HepG2 (cell line): ENCODE results near the gene C20orf144. TPM values are rescaled to one million over a fixed set of nuclear protein-coding genes. Genes with fewer than 3 reads are reported as not detected.

ENCODE experiments used
- AKAP8 ChIP-seq: sonication (generic); formaldehyde crosslinking; IDR thresholded peaks from 2 replicates; pipeline ENCODE4 v1.5.1; 2020; ENCODE audit warnings: mild to moderate bottlenecking, missing genetic modification reagents
- ARID5B ChIP-seq: IDR thresholded peaks from 2 replicates; pipeline ENCODE4 v1.4.0; 2020; ENCODE audit warnings: mild to moderate bottlenecking, missing genetic modification reagents
- CEBPG ChIP-seq: IDR thresholded peaks from 2 replicates; pipeline ENCODE4 v1.6.1; 2016
- CENPX ChIP-seq: sonication (generic); formaldehyde crosslinking; IDR thresholded peaks from 2 replicates; pipeline ENCODE4 v1.9.0; 2021; ENCODE audit warnings: mild to moderate bottlenecking, missing genetic modification reagents, moderate library complexity
- CREB1 ChIP-seq, 2 experiments: fragments of 450-650 bp in 1 of 2; IDR thresholded peaks; 2 replicates each; pipeline ENCODE4 v1.6.1; 2016 to 2017; ENCODE audit warnings: control low read depth in 1 of 2, mild to moderate bottlenecking in 1 of 2, missing compliant biosample characterization in 1 of 2, missing genetic modification characterization in 1 of 2
- GATA4 ChIP-seq: sonication (generic); IDR thresholded peaks from 2 replicates; pipeline ENCODE4 v1.6.1; 2016; ENCODE audit warnings: antibody characterized with exemption, low read depth, borderline replicate concordance
- HMGXB4 ChIP-seq, 2 experiments: sonication (generic) in 1 of 2; formaldehyde crosslinking in 1 of 2; IDR thresholded peaks; 2 replicates each; pipeline versions ENCODE4 v1.4.0 to v1.6.1; 2018 to 2020; ENCODE audit warnings: missing genetic modification reagents in 2 of 2, borderline replicate concordance in 1 of 2, low read depth in 1 of 2, mild to moderate bottlenecking in 1 of 2, missing biosample characterization in 1 of 2
- MTERF4 ChIP-seq: sonication (generic); formaldehyde crosslinking; IDR thresholded peaks from 2 replicates; pipeline ENCODE4 v1.8.0; 2023; ENCODE audit warnings: mild to moderate bottlenecking, missing genetic modification reagents
- RARA ChIP-seq: IDR thresholded peaks from 2 replicates; pipeline ENCODE4 v1.6.1; 2016; ENCODE audit warnings: missing genetic modification reagents, missing compliant biosample characterization
- REPIN1 ChIP-seq: sonication (generic); formaldehyde crosslinking; IDR thresholded peaks from 2 replicates; pipeline ENCODE4 v1.8.0; 2022; ENCODE audit warnings: missing genetic modification reagents, low read depth, mild to moderate bottlenecking, borderline replicate concordance
- TOE1 ChIP-seq: sonication (generic); formaldehyde crosslinking; IDR thresholded peaks from 2 replicates; pipeline ENCODE4 v1.4.0; 2020; ENCODE audit warnings: mild to moderate bottlenecking, missing genetic modification reagents
- ZBTB33 ChIP-seq: sonication (generic); formaldehyde crosslinking; IDR thresholded peaks from 2 replicates; pipeline ENCODE4 v1.4.0; 2020; ENCODE audit warnings: missing genetic modification reagents
- ZBTB7B ChIP-seq: sonication (generic); formaldehyde crosslinking; IDR thresholded peaks from 2 replicates; pipeline ENCODE4 v1.4.0; 2020; ENCODE audit warnings: missing genetic modification reagents
- ZFP90 ChIP-seq: sonication (generic); formaldehyde crosslinking; IDR thresholded peaks from 2 replicates; pipeline ENCODE4 v1.8.0; 2022; ENCODE audit warnings: missing genetic modification reagents, mild to moderate bottlenecking, inconsistent platforms, borderline replicate concordance
- ZMAT3 ChIP-seq: sonication (generic); formaldehyde crosslinking; conservative IDR thresholded peaks from 2 replicates; pipeline ENCODE4 v1.7.0; 2021; ENCODE audit warnings: missing genetic modification reagents
- ZNF232 ChIP-seq: sonication (generic); formaldehyde crosslinking; IDR thresholded peaks from 2 replicates; pipeline ENCODE4 v1.4.0; 2020; ENCODE audit warnings: missing genetic modification reagents, borderline replicate concordance
- ZNF264 ChIP-seq: sonication (generic); formaldehyde crosslinking; IDR thresholded peaks from 2 replicates; pipeline ENCODE4 v1.4.0; 2020; ENCODE audit warnings: missing genetic modification reagents
- ZNF460 ChIP-seq: sonication (generic); formaldehyde crosslinking; IDR thresholded peaks from 2 replicates; pipeline ENCODE4 v1.5.1; 2020; ENCODE audit warnings: missing genetic modification reagents, mild to moderate bottlenecking, borderline replicate concordance
- ZNF501 ChIP-seq: sonication (generic); formaldehyde crosslinking; IDR thresholded peaks from 2 replicates; pipeline ENCODE4 v1.5.1; 2020; ENCODE audit warnings: mild to moderate bottlenecking, moderate library complexity, missing genetic modification reagents
- ZNF598 ChIP-seq: sonication (generic); formaldehyde crosslinking; IDR thresholded peaks from 2 replicates; pipeline ENCODE4 v1.5.1; 2020; ENCODE audit warnings: mild to moderate bottlenecking, missing genetic modification reagents, borderline replicate concordance
- polyA plus RNA-seq, 8 experiments: library from polyadenylated mRNA; depleted of rRNA in 3 of 8; stranded (reverse) in 7 of 8; unstranded in 1 of 8; fragments of >200 nt; fragmentation: Illumina TruSeq in 4 of 8; extraction: Trizol in 4 of 8; gene quantifications; 2 replicates each; pipeline versions ENCODE4 v1.2.1 to v1.2.3, GENCODE V29; 2011 to 2016; ENCODE audit warnings: low read depth in 4 of 8, missing spikeins in 1 of 8, mixed read lengths in 1 of 8; ENCODE audit not compliant: insufficient read depth in 1 of 8
- total RNA-seq, 5 experiments: library from RNA; depleted of rRNA; stranded (reverse); fragments of >200 nt; fragmentation: Illumina TruSeq; extraction: Trizol; gene quantifications; 2 replicates each; pipeline ENCODE4 v1.2.3, GENCODE V29; 2016; ENCODE audit warnings: low read depth in 1 of 5

The C20orf144 gene
- total and polyA plus RNA-seq, 2 of the 13 experiments (the other 11 are each of a cell fraction or from before 2014, with no cell fraction given) = 0.09 to 0.16 TPM

GRCh38 chr20:33701629-33702450 lies 39.7 kb downstream of the C20orf144 start (continued):
- TF ChIP-seq REPIN1 (CRISPR knock-in tag) = peak; percentile 75; the same call in 1 of the 2 replicates
- TF ChIP-seq ZMAT3 = peak; percentile 83
- TF ChIP-seq GATA4 = peak; percentile 59
- peak; percentile 80; the same call in 1 of the 2 replicates for TF ChIP-seq ZFP90 (CRISPR knock-in tag)
- peak; percentile 79; the same call in 1 of the 2 replicates for TF ChIP-seq AKAP8
- TF ChIP-seq ZNF232 (CRISPR knock-in tag) = peak; percentile 59; the same call in 1 of the 2 replicates
- TF ChIP-seq CENPX = no peak
- TF ChIP-seq MTERF4 (CRISPR knock-in tag) = peak; percentile 89
- no peak; the same call in 1 of the 2 replicates for TF ChIP-seq ZNF501 (CRISPR knock-in tag)
- TF ChIP-seq ZNF598 (CRISPR knock-in tag) = peak; percentile 95; the same call in 1 of the 2 replicates
- TF ChIP-seq TOE1 (CRISPR knock-in tag) = peak; percentile 50; the same call in 1 of the 2 replicates
- peak; percentile 58; the same call in 1 of the 2 replicates for TF ChIP-seq ZNF460
- 0 out of 4 replicates have a peak, but pooled peaks of 1 of the 2 experiments have one; percentile 19 for TF ChIP-seq HMGXB4 (CRISPR knock-in tag; IDR thresholded peaks at IDR 0.05; ENCODE audit: borderline replicate concordance in 1 of 2, low read depth in 1 of 2)
- peak; percentile 97 for TF ChIP-seq RARA (CRISPR knock-in tag)
- peak; percentile 90 for TF ChIP-seq ARID5B (CRISPR knock-in tag)
- TF ChIP-seq CEBPG (CRISPR knock-in tag) = peak; percentile 65
- TF ChIP-seq ZNF264 (CRISPR knock-in tag) = peak; percentile 94
- TF ChIP-seq ZBTB7B (CRISPR knock-in tag) = peak; percentile 87
- no peak for TF ChIP-seq CREB1 (IDR thresholded peaks at IDR 0.05)
- peak; percentile 73; the same call in 1 of the 2 replicates for TF ChIP-seq CREB1 (CRISPR knock-in tag; IDR thresholded peaks at IDR 0.05)
- TF ChIP-seq ZBTB33 (CRISPR knock-in tag) = peak; percentile 58
